HepG2 (cell line): ENCODE measurements around the gene CHRNB2. TPM values are rescaled to one million over a fixed set of nuclear protein-coding genes. Genes with fewer than 3 reads are reported as not detected.

Source experiments
- CBX2 ChIP-seq, 2 experiments: fragments of 200-600 bp in 1 of 2; sonication (generic); formaldehyde crosslinking in 1 of 2; IDR thresholded peaks; 2 replicates each; pipeline versions ENCODE4 v1.7.0 to v1.8.1; 2018 to 2022; ENCODE audit warnings: low read depth in 2 of 2, low read length in 1 of 2, mild to moderate bottlenecking in 1 of 2, missing genetic modification reagents in 1 of 2
- GRHL1 ChIP-seq: sonication (generic); formaldehyde crosslinking; conservative IDR thresholded peaks from 2 replicates; pipeline ENCODE4 v1.8.0; 2022; ENCODE audit warnings: missing genetic modification reagents
- PHB2 ChIP-seq: fragments of 450-650 bp; IDR thresholded peaks from 2 replicates; pipeline ENCODE4 v1.6.1; 2018; ENCODE audit not compliant: partially characterized antibody
- REL ChIP-seq: sonication (generic); formaldehyde crosslinking; conservative IDR thresholded peaks from 2 replicates; pipeline ENCODE4 v1.8.0; 2022; ENCODE audit warnings: mild to moderate bottlenecking, missing genetic modification reagents, moderate library complexity
- SNAI1 ChIP-seq: sonication (generic); formaldehyde crosslinking; IDR thresholded peaks from 2 replicates; pipeline ENCODE4 v1.5.0; 2020; ENCODE audit warnings: mild to moderate bottlenecking, missing genetic modification reagents, borderline replicate concordance
- SNRNP70 ChIP-seq: fragments of 200-400 bp; formaldehyde crosslinking; IDR thresholded peaks from 2 replicates; pipeline ENCODE4 v1.6.1; 2017; ENCODE audit warnings: mild to moderate bottlenecking, low read depth, low read length, moderate library complexity
- TBX3 ChIP-seq: fragments of 450-650 bp; IDR thresholded peaks from 2 replicates; pipeline ENCODE4 v1.6.1; 2017; ENCODE audit warnings: antibody characterized with exemption, mild to moderate bottlenecking, inconsistent platforms, borderline replicate concordance
- TOPORS ChIP-seq: sonication (generic); formaldehyde crosslinking; IDR thresholded peaks from 2 replicates; pipeline ENCODE4 v1.8.0; 2023; ENCODE audit warnings: mild to moderate bottlenecking, missing genetic modification reagents
- USF2 ChIP-seq, 2 experiments: sonication (generic) in 1 of 2; formaldehyde crosslinking in 1 of 2; IDR thresholded peaks; 2 replicates each; pipeline versions ENCODE4 v1.5.1 to v1.6.1; 2011 to 2020; ENCODE audit warnings: borderline replicate concordance in 1 of 2, low read depth in 1 of 2, low read length in 1 of 2, mild to moderate bottlenecking in 1 of 2, missing genetic modification reagents in 1 of 2, moderate library complexity in 1 of 2
- WIZ ChIP-seq: sonication (generic); formaldehyde crosslinking; IDR thresholded peaks from 2 replicates; pipeline ENCODE4 v1.5.1; 2020; ENCODE audit warnings: mild to moderate bottlenecking, missing genetic modification reagents
- ZBTB40 ChIP-seq, 2 experiments: fragments of 450-650 bp in 1 of 2; sonication (generic) in 1 of 2; formaldehyde crosslinking in 1 of 2; IDR thresholded peaks; 2 replicates each; pipeline versions ENCODE4 v1.6.1 to v1.8.0; 2016 to 2022; ENCODE audit warnings: antibody characterized with exemption in 1 of 2, mild to moderate bottlenecking in 1 of 2, missing genetic modification reagents in 1 of 2
- ZNF264 ChIP-seq: sonication (generic); formaldehyde crosslinking; IDR thresholded peaks from 2 replicates; pipeline ENCODE4 v1.4.0; 2020; ENCODE audit warnings: missing genetic modification reagents
- ZNF598 ChIP-seq: sonication (generic); formaldehyde crosslinking; IDR thresholded peaks from 2 replicates; pipeline ENCODE4 v1.5.1; 2020; ENCODE audit warnings: mild to moderate bottlenecking, missing genetic modification reagents, borderline replicate concordance
- ZNF629 ChIP-seq: sonication (generic); formaldehyde crosslinking; conservative IDR thresholded peaks from 2 replicates; pipeline ENCODE4 v1.5.0; 2020; ENCODE audit warnings: missing genetic modification reagents
- polyA plus RNA-seq, 8 experiments: library from polyadenylated mRNA; depleted of rRNA in 3 of 8; stranded (reverse) in 7 of 8; unstranded in 1 of 8; fragments of >200 nt; fragmentation: Illumina TruSeq in 4 of 8; extraction: Trizol in 4 of 8; gene quantifications; 2 replicates each; pipeline versions ENCODE4 v1.2.1 to v1.2.3, GENCODE V29; 2011 to 2016; ENCODE audit warnings: low read depth in 4 of 8, missing spikeins in 1 of 8, mixed read lengths in 1 of 8; ENCODE audit not compliant: insufficient read depth in 1 of 8
- total RNA-seq, 5 experiments: library from RNA; depleted of rRNA; stranded (reverse); fragments of >200 nt; fragmentation: Illumina TruSeq; extraction: Trizol; gene quantifications; 2 replicates each; pipeline ENCODE4 v1.2.3, GENCODE V29; 2016; ENCODE audit warnings: low read depth in 1 of 5

CHRNB2 gene
- total and polyA plus RNA-seq, 2 of the 13 experiments (the other 11 are each of a cell fraction or from before 2014, with no cell fraction given), result 0.03 to 0.07 TPM

- peak; percentile 74; the same call in 1 of the 2 replicates for TF ChIP-seq GRHL1 (CRISPR knock-in tag)
- peak; percentile 88 for TF ChIP-seq TBX3
- no peak for TF ChIP-seq ZBTB40 (IDR thresholded peaks at IDR 0.05)
- TF ChIP-seq ZBTB40 (CRISPR knock-in tag; IDR thresholded peaks at IDR 0.05), result peak; percentile 91
- peak; percentile 99 for TF ChIP-seq USF2 (IDR thresholded peaks at IDR 0.05; ENCODE audit: low read depth, low read length)
- TF ChIP-seq USF2 (CRISPR knock-in tag; IDR thresholded peaks at IDR 0.05; ENCODE audit: borderline replicate concordance), result peak; percentile 98
- peak; percentile 62; the same call in 1 of the 2 replicates for TF ChIP-seq WIZ (CRISPR knock-in tag)
- peak; percentile 99 for TF ChIP-seq ZNF629 (CRISPR knock-in tag)
- peak; percentile 100 for TF ChIP-seq REL
- peak; percentile 94 for TF ChIP-seq TOPORS (CRISPR knock-in tag)
- TF ChIP-seq CBX2 (IDR thresholded peaks at IDR 0.05; ENCODE audit: low read depth, low read length), result no peak
- TF ChIP-seq CBX2 (CRISPR knock-in tag; IDR thresholded peaks at IDR 0.05; ENCODE audit: low read depth), result no peak
- no peak for TF ChIP-seq PHB2
- peak; percentile 82; the same call in 1 of the 2 replicates for TF ChIP-seq SNAI1
- TF ChIP-seq SNRNP70, result no peak
- peak; percentile 93; the same call in 1 of the 2 replicates for TF ChIP-seq ZNF264 (CRISPR knock-in tag)
- peak; percentile 66; the same call in 1 of the 2 replicates for TF ChIP-seq ZNF598 (CRISPR knock-in tag)
Measured at GRCh38 chr1:154558720-154559465, 8.7 kb upstream of the CHRNB2 start (continued).
